ENCODE data around the gene PLGRKT.

Gene PLGRKT

DNA sequence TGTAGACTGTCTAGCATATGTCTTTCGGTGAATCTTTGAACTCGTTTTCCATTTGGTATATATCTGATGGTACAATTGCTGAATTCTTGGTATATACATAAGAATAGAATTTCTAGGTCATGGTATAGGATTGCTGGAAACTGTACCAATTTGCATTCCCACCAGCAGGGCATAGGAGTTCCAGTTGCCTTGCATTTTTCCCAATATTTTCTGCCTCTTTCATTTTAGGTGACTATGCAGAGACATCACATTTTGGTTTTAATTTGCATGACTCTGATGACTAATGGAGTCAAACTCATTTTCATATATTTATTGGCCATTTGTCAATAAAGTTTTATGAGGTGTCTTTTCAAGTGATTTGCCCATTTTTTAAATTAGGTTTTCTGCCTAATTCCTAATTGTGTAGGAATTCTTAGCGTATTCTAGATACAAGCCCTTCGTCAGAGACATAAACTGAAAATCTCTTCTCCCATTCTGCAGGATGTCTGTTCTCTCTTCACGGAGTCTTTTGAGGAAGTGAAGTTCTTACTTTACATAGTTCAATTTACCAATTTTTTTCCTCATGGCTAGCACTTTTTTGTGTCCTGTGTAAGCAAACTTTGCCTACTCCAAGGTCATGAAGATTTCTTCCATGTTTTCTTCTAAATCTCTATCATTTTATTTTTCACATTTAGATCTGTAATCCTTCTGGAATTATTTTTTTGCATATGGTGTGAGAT, 43.8 kb upstream of the PLGRKT start:
- no peak for TF ChIP-seq TAF1 (IDR thresholded peaks at IDR 0.05; ENCODE audit: borderline replicate concordance, insufficient read depth, low read length)
- TF ChIP-seq SIN3A (IDR thresholded peaks at IDR 0.05; ENCODE audit: borderline replicate concordance, insufficient read depth, low read length): no peak
- TF ChIP-seq FOXP2 (optimal IDR thresholded peaks at IDR 0.05; ENCODE audit: borderline replicate concordance, extremely low read depth, extremely low read length, insufficient read depth): no peak
- TF ChIP-seq POLR2AphosphoS5 (IDR thresholded peaks at IDR 0.05; ENCODE audit: low read depth, low read length): no peak
- TF ChIP-seq, protein P1, sequence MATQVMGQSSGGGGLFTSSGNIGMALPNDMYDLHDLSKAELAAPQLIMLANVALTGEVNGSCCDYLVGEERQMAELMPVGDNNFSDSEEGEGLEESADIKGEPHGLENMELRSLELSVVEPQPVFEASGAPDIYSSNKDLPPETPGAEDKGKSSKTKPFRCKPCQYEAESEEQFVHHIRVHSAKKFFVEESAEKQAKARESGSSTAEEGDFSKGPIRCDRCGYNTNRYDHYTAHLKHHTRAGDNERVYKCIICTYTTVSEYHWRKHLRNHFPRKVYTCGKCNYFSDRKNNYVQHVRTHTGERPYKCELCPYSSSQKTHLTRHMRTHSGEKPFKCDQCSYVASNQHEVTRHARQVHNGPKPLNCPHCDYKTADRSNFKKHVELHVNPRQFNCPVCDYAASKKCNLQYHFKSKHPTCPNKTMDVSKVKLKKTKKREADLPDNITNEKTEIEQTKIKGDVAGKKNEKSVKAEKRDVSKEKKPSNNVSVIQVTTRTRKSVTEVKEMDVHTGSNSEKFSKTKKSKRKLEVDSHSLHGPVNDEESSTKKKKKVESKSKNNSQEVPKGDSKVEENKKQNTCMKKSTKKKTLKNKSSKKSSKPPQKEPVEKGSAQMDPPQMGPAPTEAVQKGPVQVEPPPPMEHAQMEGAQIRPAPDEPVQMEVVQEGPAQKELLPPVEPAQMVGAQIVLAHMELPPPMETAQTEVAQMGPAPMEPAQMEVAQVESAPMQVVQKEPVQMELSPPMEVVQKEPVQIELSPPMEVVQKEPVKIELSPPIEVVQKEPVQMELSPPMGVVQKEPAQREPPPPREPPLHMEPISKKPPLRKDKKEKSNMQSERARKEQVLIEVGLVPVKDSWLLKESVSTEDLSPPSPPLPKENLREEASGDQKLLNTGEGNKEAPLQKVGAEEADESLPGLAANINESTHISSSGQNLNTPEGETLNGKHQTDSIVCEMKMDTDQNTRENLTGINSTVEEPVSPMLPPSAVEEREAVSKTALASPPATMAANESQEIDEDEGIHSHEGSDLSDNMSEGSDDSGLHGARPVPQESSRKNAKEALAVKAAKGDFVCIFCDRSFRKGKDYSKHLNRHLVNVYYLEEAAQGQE (IDR thresholded peaks at IDR 0.05; ENCODE audit: insufficient read depth in 1 of 2, low read depth in 2 of 2, low read length in 2 of 2): no peak

DNA sequence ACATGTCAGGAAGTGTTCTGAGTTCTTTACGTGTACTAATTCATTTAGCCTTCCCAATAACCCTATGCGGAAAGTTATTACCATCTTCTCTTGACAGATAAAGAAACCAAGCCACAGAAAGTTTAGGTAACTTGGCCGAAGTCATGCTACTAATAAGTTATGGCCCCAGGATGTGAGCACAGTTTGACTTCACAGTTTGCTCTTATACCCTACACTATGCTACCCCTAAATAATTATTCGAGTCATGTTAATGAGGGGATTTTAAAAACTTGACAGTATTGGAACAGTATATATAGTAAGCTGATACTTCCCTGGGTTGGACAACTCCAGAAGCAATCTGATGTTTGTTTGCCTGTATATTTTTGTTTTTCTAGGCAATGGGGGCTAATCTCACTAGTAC, 43.2 kb upstream of the PLGRKT start:
- TF ChIP-seq FOXP2 (optimal IDR thresholded peaks at IDR 0.05; ENCODE audit: borderline replicate concordance, extremely low read depth, extremely low read length, insufficient read depth): no peak
- TF ChIP-seq TAF1 (IDR thresholded peaks at IDR 0.05; ENCODE audit: borderline replicate concordance, insufficient read depth, low read length): no peak
- TF ChIP-seq, protein P1 (IDR thresholded peaks at IDR 0.05; ENCODE audit: insufficient read depth in 1 of 2, low read depth in 2 of 2, low read length in 2 of 2): no peak
- no peak for TF ChIP-seq SIN3A (IDR thresholded peaks at IDR 0.05; ENCODE audit: borderline replicate concordance, insufficient read depth, low read length)
- no peak for TF ChIP-seq POLR2AphosphoS5 (IDR thresholded peaks at IDR 0.05; ENCODE audit: low read depth, low read length)

DNA sequence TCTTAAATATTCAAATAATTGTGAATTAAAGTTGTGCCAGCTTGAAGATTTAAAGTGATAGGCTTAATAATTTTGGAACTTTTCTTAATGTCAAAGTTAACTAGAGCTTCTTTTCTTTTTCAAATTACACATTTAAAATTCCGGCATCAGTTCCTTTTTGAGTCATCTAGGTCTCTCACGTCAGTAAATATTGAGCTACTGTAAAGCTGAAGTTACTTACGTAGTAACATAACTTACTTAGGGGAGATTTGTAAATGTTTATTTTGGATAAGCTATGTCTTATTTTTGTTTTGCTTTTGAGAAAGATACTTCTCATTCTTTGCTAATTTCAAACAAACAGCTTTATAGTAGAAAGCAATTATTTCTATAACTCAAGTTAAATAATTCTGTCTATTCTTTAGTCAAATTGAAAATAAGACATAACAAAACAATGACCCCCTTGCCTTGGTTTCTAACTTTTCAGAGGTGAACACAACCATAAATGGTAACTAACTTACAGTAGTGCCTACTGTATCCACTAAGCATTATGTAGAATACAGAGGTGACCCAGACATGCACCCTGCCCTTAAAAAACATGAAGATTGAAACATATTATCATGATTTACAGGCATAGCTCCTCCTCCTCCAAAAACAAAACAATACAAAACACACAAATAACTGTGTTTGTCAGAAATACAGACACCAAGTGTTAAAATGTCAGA, 42.4 kb upstream of the PLGRKT start:
- TF ChIP-seq, protein P1 (IDR thresholded peaks at IDR 0.05; ENCODE audit: insufficient read depth in 1 of 2, low read depth in 2 of 2, low read length in 2 of 2): no peak
- TF ChIP-seq FOXP2 (optimal IDR thresholded peaks at IDR 0.05; ENCODE audit: borderline replicate concordance, extremely low read depth, extremely low read length, insufficient read depth): no peak
- TF ChIP-seq SIN3A (IDR thresholded peaks at IDR 0.05; ENCODE audit: borderline replicate concordance, insufficient read depth, low read length): no peak
- TF ChIP-seq POLR2AphosphoS5 (IDR thresholded peaks at IDR 0.05; ENCODE audit: low read depth, low read length): no peak
- no peak for TF ChIP-seq TAF1 (IDR thresholded peaks at IDR 0.05; ENCODE audit: borderline replicate concordance, insufficient read depth, low read length)

DNA sequence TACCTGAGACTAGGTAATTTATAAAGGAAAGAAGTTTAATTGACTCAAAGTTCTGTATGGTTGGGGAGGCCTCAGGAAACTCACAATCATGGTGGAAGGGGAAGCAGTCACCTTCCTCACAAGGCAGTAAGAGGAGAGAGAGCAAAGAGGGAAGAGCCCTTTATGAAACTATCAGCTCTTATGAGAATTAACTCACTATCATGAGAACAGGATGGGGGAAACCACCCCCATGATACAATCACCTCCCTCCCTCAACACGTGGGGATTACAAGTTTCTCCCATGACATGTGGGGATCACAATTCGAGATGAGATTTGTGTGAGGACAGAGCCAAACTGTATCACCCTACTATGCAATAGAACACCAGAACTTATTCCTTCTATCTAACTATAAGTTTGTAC, 40.5 kb upstream of the PLGRKT start:
- no peak for TF ChIP-seq TAF1 (IDR thresholded peaks at IDR 0.05; ENCODE audit: borderline replicate concordance, insufficient read depth, low read length)
- no peak for TF ChIP-seq FOXP2 (optimal IDR thresholded peaks at IDR 0.05; ENCODE audit: borderline replicate concordance, extremely low read depth, extremely low read length, insufficient read depth)
- TF ChIP-seq POLR2AphosphoS5 (IDR thresholded peaks at IDR 0.05; ENCODE audit: low read depth, low read length): no peak
- no peak for TF ChIP-seq SIN3A (IDR thresholded peaks at IDR 0.05; ENCODE audit: borderline replicate concordance, insufficient read depth, low read length)
- TF ChIP-seq, protein P1 (IDR thresholded peaks at IDR 0.05; ENCODE audit: insufficient read depth in 1 of 2, low read depth in 2 of 2, low read length in 2 of 2): no peak
